Naive thymus-derived CD4-positive, alpha-beta T cell (primary cell): Measurements from ENCODE around the gene ZNF513. TPM values are rescaled to one million over a fixed set of nuclear protein-coding genes. Genes with fewer than 3 reads are reported as not detected.

Experiments
- ATAC-seq: fragments of 150-1000 bp; cut with Tn5 transposase; 2 replicates; pipeline ENCODE4 v1.10.0; 2021; ENCODE audit warnings: mild to moderate bottlenecking, moderate library complexity
- CTCF ChIA-PET: fragments of 350-600 bp; sonication (Branson Sonifier 250); formaldehyde crosslinking; loops from one replicate; lab custom pipeline; 2021; ENCODE audit warnings: antibody characterized with exemption; lab: Charles Lee
- POLR2A ChIA-PET: fragments of 350-600 bp; sonication (Branson Sonifier 250); formaldehyde crosslinking; loops from one replicate; lab custom pipeline; 2021; ENCODE audit warnings: antibody characterized with exemption, inconsistent platforms; lab: Charles Lee
- DNase-seq, 9 donors: peaks; one replicate each; pipeline versions ENCODE4 v3.0.0 to v3.0.0-alpha.2; 2020 to 2022; ENCODE audit warnings: mixed read lengths in 1 of 9
- H3K27ac ChIP-seq: one replicate; pipeline ENCODE4 v1.7.0; 2013; ENCODE audit warnings: mild to moderate bottlenecking, low read depth, low read length, moderate library complexity
- H3K27me3 ChIP-seq, 2 donors: one replicate each; pipeline ENCODE4 v1.7.0; 2013; ENCODE audit warnings: low read length in 2 of 2, mild to moderate bottlenecking in 2 of 2, moderate library complexity in 2 of 2; ENCODE audit not compliant: control insufficient read depth in 2 of 2, insufficient read depth in 2 of 2
- H3K36me3 ChIP-seq, 3 experiments: 1 replicate in 2 of 3; 2 replicates in 1 of 3; pipeline ENCODE4 v1.7.0; 2013; ENCODE audit warnings: low read length in 3 of 3, mild to moderate bottlenecking in 3 of 3, moderate library complexity in 1 of 3; ENCODE audit not compliant: insufficient read depth in 3 of 3, control insufficient read depth in 2 of 3
- H3K4me1 ChIP-seq, 2 donors: one replicate each; pipeline ENCODE4 v1.7.0; 2013; ENCODE audit warnings: low read length in 2 of 2, mild to moderate bottlenecking in 2 of 2, moderate library complexity in 1 of 2; ENCODE audit not compliant: control insufficient read depth in 2 of 2, insufficient read depth in 2 of 2
- H3K4me3 ChIP-seq: 2 replicates; pipeline ENCODE4 v1.7.0; 2013; ENCODE audit warnings: mild to moderate bottlenecking, low read length
- H3K9me3 ChIP-seq, 3 experiments: 1 replicate in 2 of 3; 2 replicates in 1 of 3; pipeline ENCODE4 v1.7.0; 2013; ENCODE audit warnings: low read length in 3 of 3; ENCODE audit not compliant: control insufficient read depth in 2 of 3
- H3K27ac Mint-ChIP-seq, 9 donors: one replicate each; pipeline ENCODE4 v1.8.0; 2020 to 2022; ENCODE audit warnings: mixed read lengths in 9 of 9, mild to moderate bottlenecking in 8 of 9, moderate library complexity in 5 of 9, inconsistent platforms in 2 of 9
- H3K27me3 Mint-ChIP-seq, 5 donors: one replicate each; pipeline ENCODE4 v1.8.0; 2021 to 2022; ENCODE audit warnings: mixed read lengths in 5 of 5, mild to moderate bottlenecking in 1 of 5
- H3K36me3 Mint-ChIP-seq, 5 donors: one replicate each; pipeline ENCODE4 v1.8.0; 2020 to 2022; ENCODE audit warnings: mixed read lengths in 5 of 5, mild to moderate bottlenecking in 3 of 5, inconsistent platforms in 1 of 5
- H3K4me1 Mint-ChIP-seq, 7 donors: one replicate each; pipeline ENCODE4 v1.8.0; 2020 to 2022; ENCODE audit warnings: mixed read lengths in 7 of 7, mild to moderate bottlenecking in 3 of 7, inconsistent platforms in 1 of 7
- H3K4me3 Mint-ChIP-seq, 10 donors: one replicate each; pipeline ENCODE4 v1.8.0; 2020 to 2022; ENCODE audit warnings: mild to moderate bottlenecking in 10 of 10, mixed read lengths in 10 of 10, moderate library complexity in 6 of 10, inconsistent platforms in 2 of 10
- H3K9me3 Mint-ChIP-seq, 11 donors: one replicate each; pipeline ENCODE4 v1.8.0; 2020 to 2022; ENCODE audit warnings: mixed read lengths in 11 of 11, mild to moderate bottlenecking in 4 of 11, inconsistent platforms in 1 of 11, moderate library complexity in 1 of 11
- intact Hi-C, 2 donors: fragments of 100-400 bp; cut with micrococcal nuclease; formaldehyde crosslinking; loops; one replicate each; pipeline ENCODE4 v1.15.1; 2023
- polyA plus RNA-seq, 2 donors: library from polyadenylated mRNA; unstranded; fragments of 300-500 nt; fragmentation: Illumina TruSeq; gene quantifications; one replicate each; pipeline ENCODE4 v1.2.3, GENCODE V29; 2021
- total RNA-seq, 6 experiments: library from RNA in 5 of 6; stranded (reverse) in 5 of 6; gene quantifications; 1 replicate in 5 of 6; 2 replicates in 1 of 6; pipeline ENCODE4 v1.2.3 and lab custom pipeline; 2021 to 2026

ZNF513 gene
- total and polyA plus RNA-seq, 7 experiments from 2014 or later: 2.6 to 23.2 (median 17.2) TPM

DNA sequence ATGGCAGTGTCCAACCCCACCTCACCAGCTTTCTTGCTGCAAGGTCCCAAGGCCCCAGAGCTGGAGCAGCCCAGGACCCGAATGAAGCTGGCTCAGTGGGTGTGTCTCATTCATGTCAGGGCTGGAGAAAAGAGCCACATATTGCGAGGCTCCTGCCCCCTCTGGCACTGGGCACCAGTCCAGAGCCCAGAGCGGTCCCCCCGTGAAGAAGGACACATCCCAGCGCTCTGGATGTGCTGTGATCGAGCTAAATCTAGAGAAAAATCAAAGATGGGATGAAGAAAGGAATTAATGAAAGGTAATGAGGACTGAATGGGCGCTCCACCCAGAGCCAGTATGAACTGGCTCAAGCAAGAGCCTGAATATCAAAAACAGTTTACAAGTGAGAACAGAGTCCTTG, 44.4 kb downstream of the ZNF513 start:
- Histone ChIP-seq H3K9me3 (no peaks in the 10 kb centered on the region), H3K27ac (no peak overlapping the region), H3K4me1 (no peaks in the 10 kb centered on the region), H3K4me3 (no peak overlapping the region), H3K27me3 (no peaks in the 10 kb centered on the region), H3K36me3 (peaks cover 13 to 74% (median 25%) of the 10 kb centered on the region in 3 experiments)
- intact Hi-C loops: no loop called here
- H3K4me1 Mint-ChIP-seq: peaks cover 0 to 10% (median 0%) of the 10 kb centered on the region in 7 donors
- CTCF ChIA-PET: no interaction called here
- no peaks in the 10 kb centered on the region for H3K9me3 Mint-ChIP-seq
- no peak overlapping the region for H3K27ac Mint-ChIP-seq
- H3K4me3 Mint-ChIP-seq: no peak overlapping the region
- POLR2A ChIA-PET: interaction anchor here (0.9 to 2.2 kb wide), 2 partner anchors 12 to 24 kb away, joined by 4 to 7 read pairs; no protein-coding TSS in a partner anchor
- DNase-seq: no peak
- peaks cover 6 to 47% (median 21%) of the 10 kb centered on the region in 5 donors for H3K36me3 Mint-ChIP-seq
- ATAC-seq: no peak
- H3K27me3 Mint-ChIP-seq: no peaks in the 10 kb centered on the region

- peaks cover 0 to 10% (median 0%) of the 10 kb centered on the region in 7 donors for H3K4me1 Mint-ChIP-seq
- Histone ChIP-seq H3K4me1 (no peaks in the 10 kb centered on the region), H3K27me3 (no peaks in the 10 kb centered on the region), H3K9me3 (no peaks in the 10 kb centered on the region), H3K36me3 (peaks cover 13 to 78% (median 25%) of the 10 kb centered on the region in 3 experiments), H3K4me3 (no peak overlapping the region), H3K27ac (no peak overlapping the region)
- ChIA-PET POLR2A (interaction anchor here (0.9 kb wide), 1 partner anchor 25 kb away, joined by 4 read pairs; no protein-coding TSS in a partner anchor), CTCF (interaction anchor here (1.5 kb wide), 1 partner anchor 12 kb away, joined by 3 read pairs; the partner anchor contains the start of gene MPV17)
- peaks cover 6 to 43% (median 24%) of the 10 kb centered on the region in 5 donors for H3K36me3 Mint-ChIP-seq
- peak overlapping the region in 2 of 9 donors; percentile 15 to 70 for H3K27ac Mint-ChIP-seq
- DNase-seq: no peak
- no peak overlapping the region for H3K4me3 Mint-ChIP-seq
- no peak for ATAC-seq
- intact Hi-C loops: no loop called here
- no peaks in the 10 kb centered on the region for H3K27me3 Mint-ChIP-seq
- no peaks in the 10 kb centered on the region for H3K9me3 Mint-ChIP-seq
These were observed 45.2 kb downstream of the ZNF513 start for GRCh38 chr2:27335311-27335710.

Other genes starting within 250 kb of the ZNF513 start
- 10 to 100 TPM; 25.4 to 72.3 (median 53.2) TPM for gene PREB, start 246.1 kb downstream of the ZNF513 start, total RNA-seq
- 10 to 100 TPM; 47.0 to 71.9 TPM for gene PREB, start 246.1 kb downstream of the ZNF513 start, polyA plus RNA-seq
- gene PRR30, start 241.3 kb downstream of the ZNF513 start, total RNA-seq: not detected
- not detected for gene PRR30, start 241.3 kb downstream of the ZNF513 start, polyA plus RNA-seq
- not detected for gene TCF23, start 231.7 kb downstream of the ZNF513 start, total RNA-seq
- gene TCF23, start 231.7 kb downstream of the ZNF513 start, polyA plus RNA-seq: not detected
- gene ATRAID, start 168.7 kb downstream of the ZNF513 start, total RNA-seq: 100 to 1,000 TPM in 2 of 5 experiments, 10 to 100 TPM in 3; 71.0 to 113 (median 90.7) TPM
- 100 to 1,000 TPM; 320 to 391 TPM for gene ATRAID, start 168.7 kb downstream of the ZNF513 start, polyA plus RNA-seq
- gene SLC5A6, start 168.5 kb downstream of the ZNF513 start, total RNA-seq: 100 to 1,000 TPM in 1 of 5 experiments, 10 to 100 TPM in 4; 25.6 to 203 (median 44.3) TPM
- 10 to 100 TPM; 13.2 to 21.7 TPM for gene SLC5A6, start 168.5 kb downstream of the ZNF513 start, polyA plus RNA-seq
- gene CAD, start 163.4 kb downstream of the ZNF513 start, total RNA-seq: 10 to 100 TPM; 34.4 to 65.7 (median 45.4) TPM
- 10 to 100 TPM; 19.6 to 28.1 TPM for gene CAD, start 163.4 kb downstream of the ZNF513 start, polyA plus RNA-seq
- gene SLC30A3, start 117.7 kb downstream of the ZNF513 start, total RNA-seq: under 1 TPM in 1 of 5 experiments, not detected in 4; 0.29 TPM
- gene SLC30A3, start 117.7 kb downstream of the ZNF513 start, polyA plus RNA-seq: under 1 TPM in 1 of 2 donors, not detected in 1; 0.56 TPM
- gene DNAJC5G, start 105.3 kb downstream of the ZNF513 start, total RNA-seq: not detected
- gene DNAJC5G, start 105.3 kb downstream of the ZNF513 start, polyA plus RNA-seq: not detected
- gene TRIM54, start 98.3 kb downstream of the ZNF513 start, total RNA-seq: not detected
- not detected for gene TRIM54, start 98.3 kb downstream of the ZNF513 start, polyA plus RNA-seq
- gene UCN, start 72.3 kb downstream of the ZNF513 start, total RNA-seq: 1 to 10 TPM; 2.5 to 6.5 (median 4.6) TPM
- under 1 TPM; 0.35 to 0.81 TPM for gene UCN, start 72.3 kb downstream of the ZNF513 start, polyA plus RNA-seq
- 100 to 1,000 TPM in 1 of 5 experiments, 10 to 100 TPM in 4; 55.7 to 119 (median 94.4) TPM for gene MPV17, start 57.6 kb downstream of the ZNF513 start, total RNA-seq
- gene MPV17, start 57.6 kb downstream of the ZNF513 start, polyA plus RNA-seq: 100 to 1,000 TPM; 133 to 145 TPM
- 100 to 1,000 TPM in 1 of 5 experiments, 10 to 100 TPM in 4; 68.0 to 106 (median 78.3) TPM for gene GTF3C2, start 24.0 kb downstream of the ZNF513 start, total RNA-seq
- gene GTF3C2, start 24.0 kb downstream of the ZNF513 start, polyA plus RNA-seq: 10 to 100 TPM; 26.6 to 56.1 TPM
- gene EIF2B4, start 10.4 kb downstream of the ZNF513 start, total RNA-seq: 10 to 100 TPM; 36.5 to 56.1 (median 44.1) TPM
- gene EIF2B4, start 10.4 kb downstream of the ZNF513 start, polyA plus RNA-seq: 10 to 100 TPM; 23.8 to 42.2 TPM
- gene SNX17, start 10.1 kb downstream of the ZNF513 start, total RNA-seq: 100 to 1,000 TPM in 3 of 5 experiments, 10 to 100 TPM in 2; 71.0 to 128 (median 111) TPM
- gene SNX17, start 10.1 kb downstream of the ZNF513 start, polyA plus RNA-seq: 100 to 1,000 TPM; 187 to 209 TPM
- 100 to 1,000 TPM in 1 of 5 experiments, 10 to 100 TPM in 4; 39.5 to 101 (median 45.1) TPM for gene PPM1G, start 28.9 kb upstream of the ZNF513 start, total RNA-seq
- gene PPM1G, start 28.9 kb upstream of the ZNF513 start, polyA plus RNA-seq: 100 to 1,000 TPM in 1 of 2 donors, 10 to 100 TPM in 1; 74.4 to 107 TPM
- gene NRBP1, start 47.9 kb upstream of the ZNF513 start, total RNA-seq: 100 to 1,000 TPM in 4 of 5 experiments, 10 to 100 TPM in 1; 94.4 to 181 (median 121) TPM
- gene NRBP1, start 47.9 kb upstream of the ZNF513 start, polyA plus RNA-seq: 100 to 1,000 TPM in 1 of 2 donors, 10 to 100 TPM in 1; 70.0 to 124 TPM
- gene KRTCAP3, start 61.6 kb upstream of the ZNF513 start, total RNA-seq: 10 to 100 TPM in 3 of 5 experiments, 1 to 10 TPM in 2; 5.7 to 27.1 (median 11.5) TPM
- gene KRTCAP3, start 61.6 kb upstream of the ZNF513 start, polyA plus RNA-seq: 1 to 10 TPM in 1 of 2 donors, under 1 TPM in 1; 0.39 to 2.6 TPM
- 10 to 100 TPM; 12.3 to 35.8 (median 22.2) TPM for gene IFT172, start 109.0 kb upstream of the ZNF513 start, total RNA-seq
- gene IFT172, start 109.0 kb upstream of the ZNF513 start, polyA plus RNA-seq: 1 to 10 TPM; 1.4 to 4.6 TPM
- not detected for gene FNDC4, start 114.5 kb upstream of the ZNF513 start, total RNA-seq
- not detected for gene FNDC4, start 114.5 kb upstream of the ZNF513 start, polyA plus RNA-seq
- gene GCKR, start 116.1 kb upstream of the ZNF513 start, total RNA-seq: not detected
- not detected for gene GCKR, start 116.1 kb upstream of the ZNF513 start, polyA plus RNA-seq
- 10 to 100 TPM; 26.6 to 64.6 (median 50.1) TPM for gene ZNF512, start 202.3 kb upstream of the ZNF513 start, total RNA-seq
- gene ZNF512, start 202.3 kb upstream of the ZNF513 start, polyA plus RNA-seq: 10 to 100 TPM; 43.4 to 48.6 TPM
- 1 to 10 TPM in 4 of 5 experiments, under 1 TPM in 1; 0.61 to 2.7 (median 1.9) TPM for gene CCDC121, start 248.3 kb upstream of the ZNF513 start, total RNA-seq
- gene CCDC121, start 248.3 kb upstream of the ZNF513 start, polyA plus RNA-seq: 1 to 10 TPM; 1.7 to 2.1 TPM
- gene GPN1, start 248.3 kb upstream of the ZNF513 start, total RNA-seq: 10 to 100 TPM; 27.8 to 45.5 (median 28.9) TPM
- 10 to 100 TPM; 65.0 to 73.6 TPM for gene GPN1, start 248.3 kb upstream of the ZNF513 start, polyA plus RNA-seq